ENCODE data around the gene FRMD4A.
"Not testable (repeated sequence)": the region's sequence is repeated elsewhere in the genome, so short reads cannot be mapped to it uniquely, and the experiment has no call there.

Gene FRMD4A

DNA sequence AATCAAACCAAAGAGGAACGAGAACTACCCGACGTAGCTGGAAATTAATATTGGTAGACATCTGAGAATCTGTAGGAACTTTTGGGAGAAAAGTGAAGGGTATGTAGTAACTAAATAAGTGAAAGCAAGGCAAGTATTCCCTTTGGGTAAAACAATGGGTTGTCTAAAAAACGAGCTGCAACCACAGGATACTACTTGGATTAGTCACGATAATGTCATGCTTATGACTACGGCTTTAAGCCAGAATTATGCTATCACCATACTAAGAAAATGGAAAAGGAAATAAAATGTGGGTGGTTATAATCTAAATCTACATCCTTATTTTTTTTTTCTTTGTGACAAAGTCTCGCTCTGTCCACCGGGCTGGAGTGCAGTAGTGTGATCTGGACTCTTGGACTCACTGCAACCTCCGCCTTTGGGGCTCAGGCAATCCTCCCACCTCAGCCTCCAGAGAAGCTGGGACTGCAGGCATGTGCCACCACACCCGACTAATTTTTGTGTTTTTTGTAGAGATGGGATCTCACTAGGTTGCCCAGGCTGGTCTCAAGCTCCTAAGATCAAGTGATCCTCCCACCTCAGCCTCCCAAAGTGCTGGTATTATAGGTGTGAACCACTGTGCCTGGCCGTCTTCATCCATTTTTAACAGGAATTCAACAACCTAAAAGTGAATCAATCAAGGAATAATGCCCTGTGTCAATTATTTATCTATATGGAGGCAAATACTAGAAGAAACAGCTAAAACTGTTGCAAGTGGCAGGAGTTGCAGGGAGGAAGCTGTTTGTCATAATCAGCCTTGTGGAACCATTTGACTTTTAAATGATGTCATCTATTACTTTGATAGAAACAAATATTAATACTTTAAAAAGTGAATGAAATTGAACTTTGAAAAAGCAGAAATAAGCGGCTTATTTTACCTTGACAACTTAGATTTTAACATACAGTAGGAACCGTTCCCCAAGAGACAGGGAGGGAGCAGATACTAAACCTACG, 554.6 kb downstream of the FRMD4A start:
- DNase-seq (ENCODE audit: low spot score), result no peak

DNA sequence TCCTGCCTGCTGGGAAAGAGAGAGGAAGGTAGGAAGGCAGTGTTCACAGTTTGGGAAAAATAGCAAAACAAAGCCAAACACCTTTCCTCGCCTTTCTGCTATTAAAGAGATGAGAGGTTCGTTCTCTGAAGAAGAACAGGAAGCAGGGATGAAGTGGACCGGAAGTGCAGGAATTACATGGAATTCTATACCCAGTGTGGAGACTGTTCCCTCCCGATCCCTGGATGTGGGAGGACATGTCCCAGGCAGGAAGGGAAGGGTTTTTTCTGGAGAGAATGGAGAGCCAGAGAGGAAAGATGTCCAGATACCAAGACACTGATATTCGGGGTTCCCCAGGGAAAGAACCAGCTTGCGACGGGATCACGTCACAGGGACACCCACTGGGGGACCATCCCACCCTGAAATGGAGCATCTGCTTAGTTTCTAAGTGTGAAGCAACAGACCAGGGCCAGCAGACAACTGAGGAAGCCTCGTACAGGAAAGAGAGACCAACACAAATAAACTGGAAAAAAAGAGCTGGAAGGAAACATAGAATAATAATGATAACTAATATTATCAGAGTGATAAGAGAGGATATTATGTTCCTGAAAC, 556.3 kb downstream of the FRMD4A start:
- DNase-seq (ENCODE audit: low spot score), result no peak

DNA sequence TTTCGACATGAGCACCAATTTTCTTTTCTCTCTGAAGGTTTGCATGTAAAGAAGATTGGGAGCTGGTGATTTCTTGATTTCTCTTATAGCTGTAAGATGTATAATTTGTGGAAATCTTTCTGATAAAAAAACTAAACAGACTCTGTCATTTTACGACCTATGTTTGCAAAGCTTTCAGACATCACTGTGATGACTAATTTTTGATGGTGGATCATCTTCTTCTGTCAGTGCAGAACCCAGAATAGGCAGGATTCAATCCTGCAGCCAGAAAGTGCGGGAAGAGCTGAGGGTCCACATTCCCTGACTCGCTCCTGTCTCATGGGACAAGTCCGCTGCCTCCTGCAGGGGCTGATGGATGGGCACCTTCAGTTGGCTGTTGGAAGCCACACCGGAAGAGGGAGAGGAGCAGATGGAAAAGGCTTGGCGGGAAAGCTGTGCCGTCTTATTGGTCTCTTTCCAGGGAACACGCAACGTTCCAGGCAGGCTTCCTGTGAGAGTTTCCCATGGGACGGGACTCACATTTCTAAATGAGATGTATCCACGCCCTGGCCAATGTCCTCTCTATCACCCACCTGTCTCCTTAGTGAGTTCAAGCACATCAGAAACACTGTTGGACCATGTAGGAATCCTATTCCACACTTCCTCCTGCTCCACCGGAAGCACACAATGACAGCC, 557.1 kb downstream of the FRMD4A start:
- DNase-seq (ENCODE audit: low spot score), result no peak

DNA sequence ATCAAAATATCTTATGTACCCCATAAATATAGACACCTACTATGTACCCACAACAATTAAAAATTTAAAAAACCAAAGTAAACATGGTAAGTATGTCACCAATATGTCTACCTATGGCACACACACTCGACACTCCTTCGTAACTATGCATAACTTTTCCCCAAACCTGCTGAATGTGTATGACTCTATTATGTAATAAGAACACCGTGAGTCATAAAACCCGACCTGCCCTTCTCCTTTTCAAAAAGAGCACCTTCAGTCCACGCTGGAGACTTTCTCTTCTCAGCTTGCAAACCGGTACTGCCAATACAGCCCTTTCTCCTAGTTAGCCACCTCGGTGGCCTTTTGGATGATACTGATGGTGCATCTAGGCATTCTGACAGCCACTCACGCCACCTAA, 557.7 kb downstream of the FRMD4A start:
- DNase-seq (ENCODE audit: low spot score), result no peak

DNA sequence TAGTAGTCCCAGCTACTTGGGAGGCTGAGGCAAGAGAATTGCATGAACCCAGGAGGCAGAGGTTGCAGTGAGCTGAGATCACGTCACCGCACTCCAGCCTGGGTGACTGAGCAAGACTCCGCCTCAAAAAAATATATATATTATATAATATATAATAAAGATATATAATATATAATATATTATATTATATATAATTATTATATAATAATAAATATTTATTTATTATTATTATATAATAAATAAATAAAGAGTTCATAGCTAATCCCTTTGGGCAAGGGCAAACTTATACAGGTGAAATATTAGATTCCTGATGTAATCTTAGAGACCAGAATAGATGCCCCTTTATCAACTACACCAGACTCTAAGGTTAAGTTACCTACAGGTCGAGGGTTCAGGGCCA, 558.7 kb downstream of the FRMD4A start:
- DNase-seq (ENCODE audit: low spot score), result no peak

DNA sequence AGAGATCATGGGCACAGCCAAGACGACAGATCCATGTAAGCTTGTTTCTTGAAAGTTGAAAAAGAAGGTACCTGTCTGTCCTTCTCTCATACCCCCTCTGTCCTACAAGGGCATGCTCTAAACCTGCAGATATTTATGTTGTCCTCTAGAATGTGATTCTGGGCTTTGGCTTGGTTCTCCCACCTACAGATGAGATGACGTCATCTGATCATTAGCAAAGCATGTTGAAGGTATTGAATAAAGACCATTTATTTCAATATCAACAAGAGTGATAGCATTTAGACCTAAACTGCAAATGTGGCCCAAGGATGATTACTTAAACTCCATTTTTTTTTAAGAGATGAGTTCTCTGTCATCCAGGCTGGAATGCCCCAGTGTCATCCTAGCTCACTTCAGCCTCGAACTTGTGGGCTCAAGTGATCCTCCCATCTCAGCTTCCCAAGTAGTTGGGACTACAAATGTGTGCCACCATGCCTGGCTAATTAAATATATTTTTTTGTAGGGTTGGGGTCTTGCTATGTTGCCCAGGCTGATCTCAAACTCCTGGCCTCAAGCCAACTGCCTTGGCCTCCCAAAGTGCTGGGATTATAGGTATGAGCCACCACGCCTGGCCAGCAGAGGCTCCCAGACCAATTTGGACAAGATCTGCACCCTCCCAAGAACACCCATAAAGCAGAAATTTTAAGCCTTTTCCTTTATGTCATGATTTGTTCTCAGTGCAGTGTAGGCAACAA, 559.8 kb downstream of the FRMD4A start:
- DNase-seq (ENCODE audit: low spot score), result no peak

DNA sequence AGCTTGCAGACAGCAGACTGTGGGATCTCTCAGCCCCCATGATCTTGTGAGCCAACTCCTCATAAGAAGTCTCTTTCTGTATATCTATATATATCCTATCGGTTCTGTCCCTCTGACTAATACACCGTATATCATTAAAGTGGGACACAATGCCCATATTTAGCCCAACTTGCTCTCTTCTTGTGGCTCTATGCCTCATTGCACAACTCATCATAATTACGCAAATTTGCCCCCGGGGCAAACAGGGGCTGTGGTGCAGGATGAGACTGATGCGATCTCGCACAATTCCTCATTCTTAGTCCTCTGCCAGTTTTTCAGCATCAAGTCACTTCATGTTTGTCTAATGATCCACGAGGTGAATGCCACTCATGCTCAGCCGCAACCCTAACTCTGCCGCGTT, 560.8 kb downstream of the FRMD4A start:
- no peak for DNase-seq (ENCODE audit: low spot score)

DNA sequence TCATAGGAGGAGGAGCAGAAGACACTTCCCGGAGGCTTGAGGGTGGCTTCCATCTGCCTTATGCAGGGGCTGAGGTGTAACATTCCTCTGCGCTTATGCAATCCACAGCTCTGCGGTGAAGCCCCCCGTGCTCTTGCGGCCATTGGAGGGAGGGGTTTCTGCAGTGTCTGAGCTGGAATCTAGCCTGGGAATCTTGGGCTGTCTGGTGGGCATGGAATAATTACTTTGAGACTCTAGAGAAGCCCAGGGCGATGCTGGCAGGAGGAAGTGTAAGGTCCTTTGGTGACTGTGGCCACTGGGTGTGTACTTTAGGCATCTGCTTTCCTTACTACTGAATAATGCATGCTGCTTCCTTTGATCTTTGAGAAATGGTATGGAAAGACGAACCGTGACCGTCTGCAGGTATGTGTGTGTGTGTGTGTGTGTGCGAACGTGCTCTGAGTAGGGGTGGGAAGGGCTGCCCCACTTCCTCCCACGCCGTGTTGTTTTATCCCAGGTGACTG, 563.0 kb downstream of the FRMD4A start:
- no peak for DNase-seq (ENCODE audit: low spot score)

DNA sequence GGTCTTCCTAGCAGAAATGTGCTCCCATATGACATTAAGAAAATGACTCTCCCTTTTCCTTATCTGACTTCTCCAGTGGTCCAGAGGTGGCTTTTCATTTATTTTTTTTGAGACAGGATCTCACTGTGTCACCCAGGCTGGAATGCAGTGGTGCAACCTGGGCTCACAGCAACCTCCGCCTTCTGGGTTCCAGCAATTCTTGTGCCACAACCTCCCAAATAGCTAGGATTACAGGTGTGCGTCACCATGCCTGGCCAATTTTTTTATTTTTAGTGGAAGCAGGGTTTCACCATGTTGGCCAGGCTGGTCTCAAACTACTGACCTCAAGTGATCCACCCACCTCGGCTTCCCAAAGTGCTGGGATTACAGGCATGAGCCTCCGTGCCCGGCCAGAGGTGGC, 563.6 kb downstream of the FRMD4A start:
- not testable (repeated sequence) for DNase-seq (ENCODE audit: low spot score)

DNA sequence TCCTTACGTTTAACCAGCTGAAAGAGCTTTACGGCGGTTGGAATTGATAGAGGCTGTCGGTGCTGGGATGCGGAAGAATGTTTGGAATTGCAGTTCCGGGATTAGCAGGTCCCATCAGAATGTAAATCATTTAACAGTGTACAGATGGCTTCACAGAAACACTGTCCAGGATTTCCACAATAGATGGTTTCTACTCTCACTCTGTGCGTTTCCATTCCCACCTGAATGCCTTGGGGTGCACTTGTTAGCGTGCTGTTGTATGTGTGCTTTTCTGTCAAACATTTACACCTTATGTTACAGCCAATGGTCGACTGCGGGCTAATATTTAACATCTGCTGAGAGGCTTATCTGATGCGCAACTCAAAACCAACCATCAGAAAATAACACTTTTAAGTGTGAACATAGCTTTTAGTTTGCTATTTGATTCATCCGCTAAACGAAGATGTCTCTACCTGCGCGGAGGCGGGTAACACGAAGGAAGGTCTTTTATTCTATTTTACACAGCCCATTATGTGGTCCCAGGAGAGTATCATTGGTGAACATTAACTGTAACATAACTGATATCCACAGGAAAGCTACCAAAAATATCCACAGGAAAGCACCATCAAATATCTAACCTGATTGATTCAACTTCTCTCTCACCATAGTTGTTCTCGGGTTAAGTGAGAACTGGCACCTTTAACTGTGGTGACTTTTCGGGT, 564.9 kb downstream of the FRMD4A start:
- peak; percentile 64 for DNase-seq (ENCODE audit: low spot score)

DNA sequence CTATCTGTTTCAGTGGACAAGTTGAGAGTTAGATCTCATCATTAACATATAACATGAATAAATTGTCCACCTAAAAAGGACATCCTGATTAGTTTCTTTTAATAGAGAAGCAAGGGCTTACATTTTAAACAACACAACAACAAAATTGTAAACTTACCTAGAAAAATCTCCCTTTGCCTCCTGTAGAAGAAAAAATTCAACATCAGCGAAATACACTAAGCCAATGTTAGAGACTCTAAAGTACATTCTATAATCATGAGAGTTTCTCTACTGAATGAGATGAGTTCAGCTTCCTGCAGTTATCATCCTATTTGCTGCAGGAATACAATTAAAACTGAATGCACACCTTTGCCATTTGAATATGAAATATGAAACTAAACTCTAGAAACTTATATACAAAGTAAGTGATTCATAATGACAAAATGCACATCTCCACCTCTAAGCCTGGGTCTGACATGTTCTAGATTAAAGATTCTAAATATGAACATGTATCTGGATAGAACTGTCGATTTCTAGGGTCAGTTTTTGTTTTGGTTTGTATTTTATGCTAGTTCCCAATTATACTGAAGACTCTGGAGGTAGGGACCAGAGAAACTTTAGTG, 569.1 kb downstream of the FRMD4A start:
- DNase-seq (ENCODE audit: low spot score), result no peak

DNA sequence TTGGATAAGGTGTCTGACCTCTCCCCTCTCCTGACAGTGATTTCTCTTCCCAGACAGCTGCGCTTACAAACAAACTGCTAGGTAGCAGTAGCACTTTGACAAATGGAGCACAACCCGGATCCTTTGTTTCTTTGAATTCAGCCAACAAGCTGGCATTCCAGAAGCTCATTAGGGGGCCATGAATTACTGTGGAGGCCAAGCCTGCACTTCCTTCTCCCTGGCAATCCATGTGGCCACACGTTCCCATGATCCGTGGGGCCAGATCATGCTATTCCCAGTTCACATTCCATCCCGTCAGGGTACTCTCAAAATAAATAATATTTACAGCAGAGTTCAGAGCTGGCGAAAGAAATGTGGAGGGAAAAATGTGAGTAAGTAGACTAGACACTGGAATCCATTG, 571.6 kb downstream of the FRMD4A start:
- DNase-seq (ENCODE audit: low spot score), result no peak

DNA sequence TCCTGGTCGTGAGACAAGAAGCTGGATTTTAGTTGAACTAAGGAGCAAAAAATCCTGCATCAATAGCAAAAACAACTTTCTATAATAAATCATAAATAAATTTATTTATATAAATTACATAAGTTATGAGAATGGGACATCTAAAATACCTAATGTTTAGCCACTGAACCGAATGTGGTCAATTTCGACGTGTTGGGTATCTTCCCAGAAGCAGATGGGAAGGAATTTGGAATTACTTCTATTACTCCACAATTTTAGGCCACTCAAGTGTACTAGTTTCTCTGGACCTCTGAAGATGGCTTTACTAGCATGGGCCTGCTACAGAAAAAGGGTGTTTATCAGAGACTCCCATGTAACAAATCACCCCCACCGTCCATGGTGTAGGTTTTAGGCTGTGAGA, 572.0 kb downstream of the FRMD4A start:
- no peak for DNase-seq (ENCODE audit: low spot score)

DNA sequence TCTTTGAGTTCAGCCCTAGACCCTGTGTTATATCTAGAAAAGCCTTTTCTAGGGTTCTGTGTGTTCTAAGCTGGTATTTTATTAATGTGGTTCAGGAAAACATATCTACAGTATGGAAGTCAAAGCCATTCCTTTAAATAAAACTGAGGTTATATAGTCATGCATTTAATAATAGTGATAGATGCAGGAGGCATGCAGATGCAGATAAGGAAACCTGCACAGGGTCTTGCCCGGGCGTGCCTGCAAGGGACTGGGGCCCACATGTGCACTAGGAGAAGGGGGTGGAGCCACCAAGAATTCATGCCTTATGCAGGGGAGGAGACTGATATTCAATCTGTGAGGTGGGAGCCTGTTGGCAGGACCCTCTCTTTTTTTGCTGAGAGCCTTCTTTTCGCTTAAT, 572.4 kb downstream of the FRMD4A start:
- DNase-seq (ENCODE audit: low spot score), result no peak

DNA sequence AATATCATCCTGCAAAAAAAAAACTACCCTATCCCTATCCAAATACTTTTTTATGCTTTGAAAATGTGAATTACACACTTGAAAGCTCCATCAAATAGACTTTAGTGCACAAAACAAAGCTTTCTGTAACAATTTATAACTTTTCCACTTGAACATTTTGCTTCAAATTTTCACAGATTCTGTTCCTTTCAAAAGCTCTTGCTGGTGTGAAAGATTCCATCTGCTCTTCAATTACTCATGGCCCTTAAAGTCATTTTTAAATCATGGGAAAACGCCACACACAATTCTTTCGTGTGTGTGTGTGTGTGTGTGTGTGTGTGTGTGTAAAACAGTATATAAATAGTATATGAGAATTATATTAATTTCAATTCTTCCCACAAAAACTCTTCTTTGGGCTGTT, 576.4 kb downstream of the FRMD4A start:
- DNase-seq (ENCODE audit: low spot score), result no peak

DNA sequence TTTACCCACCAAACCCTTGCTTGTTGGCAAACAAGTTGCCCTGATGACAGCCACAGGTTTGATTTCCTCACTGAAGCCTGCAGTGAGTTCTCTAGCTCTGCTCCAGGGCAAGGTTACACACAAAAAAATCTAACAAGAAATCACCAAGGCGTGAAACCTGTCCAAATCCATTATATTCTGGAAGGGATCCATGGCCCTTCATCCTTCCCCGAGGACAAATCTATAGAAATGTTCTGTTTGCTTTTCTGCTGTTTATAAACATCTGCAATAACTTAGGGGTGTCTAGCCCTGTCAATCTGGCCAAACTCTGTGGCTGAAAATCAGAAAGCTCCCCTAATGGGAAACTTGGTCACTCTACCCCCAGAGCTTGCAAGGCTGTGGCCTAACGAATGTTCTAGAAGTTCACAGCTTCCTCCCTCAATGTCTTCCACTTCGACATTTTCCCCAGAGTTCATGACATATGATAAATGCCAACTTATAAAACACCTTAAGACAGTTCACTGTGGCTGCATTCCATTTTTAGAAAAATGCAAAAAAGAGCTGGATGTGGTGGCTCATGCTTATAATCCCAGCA, 579.4 kb downstream of the FRMD4A start:
- no peak for DNase-seq (ENCODE audit: low spot score)

DNA sequence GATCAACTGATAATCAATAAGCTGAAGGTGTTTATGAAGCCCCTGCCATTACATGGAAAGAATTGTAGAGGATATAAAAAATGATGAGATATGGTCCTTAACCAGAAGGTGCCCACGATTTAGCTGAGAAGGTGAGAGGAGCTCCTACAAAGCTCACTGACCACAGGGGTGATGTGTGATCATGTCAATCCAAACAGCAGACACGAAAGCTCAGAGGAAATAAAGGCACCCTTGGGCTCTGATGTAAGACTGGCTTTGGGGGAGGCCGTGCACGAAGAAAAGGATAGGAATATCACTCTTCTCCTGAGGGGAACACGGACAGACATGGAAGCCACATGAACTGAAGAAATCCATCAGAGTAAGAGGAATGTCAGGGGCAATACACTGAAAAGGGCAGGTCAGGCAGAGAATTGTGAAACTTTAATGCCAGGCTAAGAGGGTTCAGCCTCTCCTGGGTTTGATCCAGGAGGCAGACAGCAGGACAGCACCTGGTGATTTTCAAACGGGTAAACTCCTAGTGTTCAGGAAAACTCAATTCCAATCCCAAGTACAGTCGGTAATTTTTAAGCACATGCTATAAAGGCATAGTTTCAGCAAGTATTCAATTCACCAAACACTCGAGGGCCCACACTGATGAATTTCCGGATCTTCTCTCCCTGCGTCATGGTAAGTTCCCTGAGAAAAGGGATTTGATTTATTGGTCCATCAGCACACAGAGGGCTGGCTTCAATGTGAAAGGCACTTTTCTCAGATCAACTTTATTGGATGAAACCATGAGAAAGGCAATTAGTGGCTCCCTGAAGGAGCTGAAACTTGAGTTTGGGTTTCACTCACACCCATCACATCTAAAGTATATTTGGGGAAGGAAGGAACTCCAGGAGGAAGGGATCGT, 580.2 kb downstream of the FRMD4A start:
- no peak for DNase-seq (ENCODE audit: low spot score)

DNA sequence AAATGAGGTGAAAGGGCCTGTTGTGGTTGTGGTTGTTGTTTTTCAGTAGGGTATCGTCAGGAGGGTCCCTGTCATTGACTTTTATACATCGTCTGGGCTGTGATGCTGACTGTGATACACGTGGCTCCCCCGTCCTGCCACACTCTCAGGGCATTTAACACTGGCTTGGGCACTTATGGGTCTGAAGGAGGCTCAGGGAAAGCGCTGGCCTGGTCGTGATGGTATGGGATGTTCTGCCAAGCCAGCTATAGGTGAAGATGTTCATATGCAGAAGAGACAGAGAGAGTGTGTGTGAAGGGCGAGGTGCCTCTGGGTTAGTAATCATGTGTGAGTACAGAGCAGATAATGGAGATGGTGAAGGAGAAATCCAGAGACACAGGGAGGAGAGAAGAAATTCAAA, 585.5 kb downstream of the FRMD4A start:
- DNase-seq (ENCODE audit: low spot score), result no peak

DNA sequence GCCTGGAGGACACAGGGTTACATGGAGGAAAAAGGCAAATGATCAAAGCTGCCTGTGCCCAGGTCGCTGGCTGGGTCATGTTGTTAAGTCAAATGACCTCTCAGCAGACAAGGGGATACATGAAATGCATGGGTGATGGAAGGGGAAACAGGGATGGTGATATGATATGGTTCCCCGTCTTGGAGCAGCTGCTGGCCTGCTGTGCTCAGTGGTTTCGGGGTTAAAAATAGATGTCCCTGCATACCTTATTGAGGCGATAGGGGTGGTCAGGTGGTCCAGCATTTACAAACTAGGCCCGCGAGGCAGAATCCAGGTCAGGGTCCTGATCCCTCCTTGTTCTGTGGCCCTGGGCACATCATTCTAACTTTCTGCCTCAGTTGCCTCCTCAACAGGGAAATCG, 586.8 kb downstream of the FRMD4A start:
- DNase-seq (ENCODE audit: low spot score), result no peak

Data from HuH-7 (cell line).